Hematopoietic multipotent progenitor cell treated with erythropoietin and hydrocortisone succinate and interleukin-3 and kit ligand, for 17 days (in vitro differentiated cells): ENCODE results near the gene FAM111A.

Experiments used
- DNase-seq: peaks from one replicate; pipeline ENCODE4 v3.0.0-alpha.2; 2015; ENCODE audit warnings: low spot score

The FAM111A gene

DNA sequence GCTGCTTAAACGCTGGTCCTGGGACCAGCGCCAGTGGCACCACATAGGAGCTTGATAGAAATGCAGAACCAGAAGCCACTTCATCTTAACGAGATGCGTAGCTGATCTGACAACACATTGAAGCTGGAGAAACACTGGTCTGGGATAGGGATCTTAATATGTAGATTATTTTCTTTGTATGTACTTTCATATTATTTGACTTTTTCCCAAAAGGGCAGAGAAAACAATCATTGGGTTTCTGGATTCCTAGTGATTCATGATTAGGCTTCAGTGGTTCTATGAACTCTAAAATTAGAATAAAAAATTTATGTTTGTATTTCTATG lies 57.7 kb downstream of the FAM111A start:
- no peak for DNase-seq

DNA sequence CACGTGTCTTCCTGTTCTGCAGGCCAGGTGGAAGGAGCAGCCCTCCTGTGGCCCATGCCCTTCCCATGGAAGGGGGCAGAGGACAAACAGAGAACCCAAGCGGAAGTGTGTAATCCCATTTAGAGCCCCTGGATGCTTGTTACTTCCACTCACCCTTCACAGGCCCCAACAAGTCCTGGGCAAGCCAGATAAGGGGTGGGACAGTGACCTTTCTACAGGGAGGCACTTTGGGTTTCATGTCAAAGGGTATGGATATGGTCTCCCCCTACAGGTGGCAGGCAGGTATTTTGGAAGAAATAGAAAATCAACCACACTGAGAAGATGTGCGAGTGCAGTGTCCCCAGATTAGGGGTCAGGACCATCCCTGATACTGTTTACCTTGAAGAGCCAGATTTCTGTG lies 58.7 kb downstream of the FAM111A start:
- DNase-seq = no peak
